HUDEP-2 (cell line): ENCODE measurements around the gene OR3A3.

Experiments used
- DNase-seq, 76 experiments: peaks; one replicate each; lab custom pipeline; 2025; ENCODE audit not compliant: unreplicated experiment in 76 of 76; lab: John Stamatoyannopoulos, UW

Gene OR3A3

GRCh38 chr17:3471599-3471998 lies 60.4 kb downstream of the OR3A3 start, which contains the start of gene SPATA22:
Gene SPATA22 (minus strand): TSS chr17:3471819. CDS start chr17:3469325, 2,494 bp downstream.
- DNase-seq, result no peak

GRCh38 chr17:3472137-3472536 lies 61.0 kb downstream of the OR3A3 start:
- no peak for DNase-seq
